Measurements from ENCODE around the gene TMCO4.

DNA sequence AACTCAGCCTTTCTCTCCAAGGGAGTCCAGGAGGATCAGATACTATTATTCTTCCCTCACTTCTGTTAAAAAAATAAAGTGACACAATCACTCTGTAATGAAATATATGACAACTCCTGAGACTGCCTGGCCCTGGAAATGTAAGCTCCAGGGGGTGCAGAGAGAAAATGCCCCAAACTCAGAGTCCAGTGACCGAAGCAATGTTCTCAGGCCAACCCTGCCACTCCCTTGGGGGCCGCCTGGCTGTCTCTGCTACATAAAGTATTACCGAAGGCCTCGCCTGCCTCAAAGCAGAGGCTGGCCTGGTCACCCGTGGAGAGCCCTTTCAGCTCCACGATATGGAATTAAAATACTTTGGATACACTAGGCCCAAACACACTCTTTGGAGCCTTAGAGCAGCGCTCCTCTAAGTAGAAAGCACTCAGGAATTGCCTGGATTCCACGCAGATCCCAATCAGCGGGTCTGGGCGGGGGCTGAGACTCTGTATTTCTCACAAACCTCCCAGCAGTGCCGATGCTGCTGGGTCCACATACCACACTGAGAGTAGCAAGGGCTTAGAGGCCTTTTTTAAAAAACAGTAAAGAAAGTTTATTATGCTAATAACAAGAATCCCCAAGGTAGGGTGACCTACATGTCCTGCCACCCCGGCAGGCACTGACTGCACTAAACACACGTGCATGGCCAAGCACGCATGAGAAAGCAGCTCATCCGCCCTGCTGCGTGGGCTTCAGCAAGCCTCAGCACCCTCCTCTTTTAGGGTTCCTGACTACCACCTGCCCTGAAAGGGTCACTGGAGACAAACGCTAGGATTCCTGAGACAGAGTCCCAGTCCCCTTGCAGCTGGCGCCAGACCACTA, 31.1 kb downstream of the TMCO4 start:
- TF ChIP-seq, protein P1, sequence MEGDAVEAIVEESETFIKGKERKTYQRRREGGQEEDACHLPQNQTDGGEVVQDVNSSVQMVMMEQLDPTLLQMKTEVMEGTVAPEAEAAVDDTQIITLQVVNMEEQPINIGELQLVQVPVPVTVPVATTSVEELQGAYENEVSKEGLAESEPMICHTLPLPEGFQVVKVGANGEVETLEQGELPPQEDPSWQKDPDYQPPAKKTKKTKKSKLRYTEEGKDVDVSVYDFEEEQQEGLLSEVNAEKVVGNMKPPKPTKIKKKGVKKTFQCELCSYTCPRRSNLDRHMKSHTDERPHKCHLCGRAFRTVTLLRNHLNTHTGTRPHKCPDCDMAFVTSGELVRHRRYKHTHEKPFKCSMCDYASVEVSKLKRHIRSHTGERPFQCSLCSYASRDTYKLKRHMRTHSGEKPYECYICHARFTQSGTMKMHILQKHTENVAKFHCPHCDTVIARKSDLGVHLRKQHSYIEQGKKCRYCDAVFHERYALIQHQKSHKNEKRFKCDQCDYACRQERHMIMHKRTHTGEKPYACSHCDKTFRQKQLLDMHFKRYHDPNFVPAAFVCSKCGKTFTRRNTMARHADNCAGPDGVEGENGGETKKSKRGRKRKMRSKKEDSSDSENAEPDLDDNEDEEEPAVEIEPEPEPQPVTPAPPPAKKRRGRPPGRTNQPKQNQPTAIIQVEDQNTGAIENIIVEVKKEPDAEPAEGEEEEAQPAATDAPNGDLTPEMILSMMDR (IDR thresholded peaks at IDR 0.05), result no peak
- TF ChIP-seq POLR2A (IDR thresholded peaks at IDR 0.05), result no peak
